ENCODE data around the gene MLPH.

DNA sequence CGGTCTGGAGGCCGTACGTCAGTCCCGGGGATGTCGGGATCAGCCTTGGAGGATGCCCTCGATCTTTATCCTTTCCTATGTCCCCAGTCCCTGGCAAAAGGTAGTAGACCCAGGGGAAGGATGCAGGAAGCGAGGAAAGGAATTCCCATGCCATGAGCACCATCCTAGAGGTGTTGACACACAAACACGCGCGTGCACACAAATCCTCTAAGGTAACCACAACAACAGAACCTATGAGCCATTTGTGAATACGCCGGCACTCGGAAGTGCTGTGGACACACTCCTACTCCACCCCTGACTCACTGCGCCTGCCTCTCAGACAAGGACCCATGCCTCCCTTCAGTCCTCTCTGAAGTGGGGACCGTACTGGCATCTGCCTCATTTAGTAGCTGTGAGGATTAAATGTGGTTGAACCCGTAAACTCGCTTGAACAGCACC lies 11.3 kb upstream of the MLPH start:
- no peak for TF ChIP-seq PCBP1 (IDR thresholded peaks at IDR 0.05; ENCODE audit: borderline replicate concordance, low read depth, low read length)
- no peak for TF ChIP-seq ZNF274 (CRISPR knock-in tag; IDR thresholded peaks at IDR 0.05)
- no peak for TF ChIP-seq TCF12 (IDR thresholded peaks at IDR 0.05)
- TF ChIP-seq TCF12 (CRISPR knock-in tag; IDR thresholded peaks at IDR 0.05): no peak
- TF ChIP-seq TBL1XR1 (IDR thresholded peaks at IDR 0.05; ENCODE audit: borderline replicate concordance, low read length, partially characterized antibody): no peak
- TF ChIP-seq, protein P1, sequence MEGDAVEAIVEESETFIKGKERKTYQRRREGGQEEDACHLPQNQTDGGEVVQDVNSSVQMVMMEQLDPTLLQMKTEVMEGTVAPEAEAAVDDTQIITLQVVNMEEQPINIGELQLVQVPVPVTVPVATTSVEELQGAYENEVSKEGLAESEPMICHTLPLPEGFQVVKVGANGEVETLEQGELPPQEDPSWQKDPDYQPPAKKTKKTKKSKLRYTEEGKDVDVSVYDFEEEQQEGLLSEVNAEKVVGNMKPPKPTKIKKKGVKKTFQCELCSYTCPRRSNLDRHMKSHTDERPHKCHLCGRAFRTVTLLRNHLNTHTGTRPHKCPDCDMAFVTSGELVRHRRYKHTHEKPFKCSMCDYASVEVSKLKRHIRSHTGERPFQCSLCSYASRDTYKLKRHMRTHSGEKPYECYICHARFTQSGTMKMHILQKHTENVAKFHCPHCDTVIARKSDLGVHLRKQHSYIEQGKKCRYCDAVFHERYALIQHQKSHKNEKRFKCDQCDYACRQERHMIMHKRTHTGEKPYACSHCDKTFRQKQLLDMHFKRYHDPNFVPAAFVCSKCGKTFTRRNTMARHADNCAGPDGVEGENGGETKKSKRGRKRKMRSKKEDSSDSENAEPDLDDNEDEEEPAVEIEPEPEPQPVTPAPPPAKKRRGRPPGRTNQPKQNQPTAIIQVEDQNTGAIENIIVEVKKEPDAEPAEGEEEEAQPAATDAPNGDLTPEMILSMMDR (CRISPR knock-in tag; IDR thresholded peaks at IDR 0.05): no peak
- TF ChIP-seq JUNB (CRISPR knock-in tag; IDR thresholded peaks at IDR 0.05; ENCODE audit: borderline replicate concordance): no peak
- TF ChIP-seq NFIC (IDR thresholded peaks at IDR 0.05; ENCODE audit: low read length): no peak
- TF ChIP-seq SMAD1 (CRISPR knock-in tag; IDR thresholded peaks at IDR 0.05; ENCODE audit: borderline replicate concordance, low read depth): no peak
- TF ChIP-seq, protein P2, sequence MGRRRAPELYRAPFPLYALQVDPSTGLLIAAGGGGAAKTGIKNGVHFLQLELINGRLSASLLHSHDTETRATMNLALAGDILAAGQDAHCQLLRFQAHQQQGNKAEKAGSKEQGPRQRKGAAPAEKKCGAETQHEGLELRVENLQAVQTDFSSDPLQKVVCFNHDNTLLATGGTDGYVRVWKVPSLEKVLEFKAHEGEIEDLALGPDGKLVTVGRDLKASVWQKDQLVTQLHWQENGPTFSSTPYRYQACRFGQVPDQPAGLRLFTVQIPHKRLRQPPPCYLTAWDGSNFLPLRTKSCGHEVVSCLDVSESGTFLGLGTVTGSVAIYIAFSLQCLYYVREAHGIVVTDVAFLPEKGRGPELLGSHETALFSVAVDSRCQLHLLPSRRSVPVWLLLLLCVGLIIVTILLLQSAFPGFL (CRISPR knock-in tag; IDR thresholded peaks at IDR 0.05): no peak
- TF ChIP-seq ZSCAN9 (CRISPR knock-in tag; IDR thresholded peaks at IDR 0.05; ENCODE audit: borderline replicate concordance): no peak
- TF ChIP-seq ZFX (CRISPR knock-in tag; IDR thresholded peaks at IDR 0.05; ENCODE audit: low read depth): no peak
- TF ChIP-seq TBX2 (CRISPR knock-in tag; IDR thresholded peaks at IDR 0.05; ENCODE audit: borderline replicate concordance): no peak
